Hepatocyte (in vitro differentiated cells): ENCODE results near the gene LRRK1. TPM values are rescaled to one million over a fixed set of nuclear protein-coding genes. Genes with fewer than 3 reads are reported as not detected.

Experiments used
- DNase-seq: peaks from one replicate; pipeline ENCODE4 v3.0.0-alpha.2; 2016; ENCODE audit warnings: low spot score
- H2AFZ ChIP-seq: fragments of 200-600 bp; sonication (generic); 2 replicates; pipeline ENCODE4 v1.6.0; 2016; ENCODE audit warnings: antibody characterized with exemption, mild to moderate bottlenecking
- H3K27ac ChIP-seq: fragments of 200-600 bp; sonication (generic); 2 replicates; pipeline ENCODE4 v1.5.1; 2016; ENCODE audit warnings: mild to moderate bottlenecking
- H3K27me3 ChIP-seq: fragments of 200-600 bp; sonication (generic); 2 replicates; pipeline ENCODE4 v1.6.1; 2016
- H3K36me3 ChIP-seq: fragments of 200-600 bp; sonication (generic); replicated peaks from 2 replicates; pipeline ENCODE4 v1.5.1; 2016; ENCODE audit warnings: low read depth; ENCODE audit not compliant: insufficient read depth
- H3K4me1 ChIP-seq: fragments of 200-600 bp; sonication (generic); 2 replicates; pipeline ENCODE4 v1.5.1; 2016; ENCODE audit warnings: mild to moderate bottlenecking, moderate library complexity; ENCODE audit not compliant: insufficient read depth
- H3K4me2 ChIP-seq: fragments of 200-600 bp; sonication (generic); 2 replicates; pipeline ENCODE4 v1.6.0; 2016
- H3K4me3 ChIP-seq: fragments of 200-600 bp; sonication (generic); 2 replicates; pipeline ENCODE4 v1.5.1; 2016; ENCODE audit warnings: mild to moderate bottlenecking
- H3K79me2 ChIP-seq: fragments of 200-600 bp; sonication (generic); 2 replicates; pipeline ENCODE4 v1.6.0; 2017; ENCODE audit warnings: mild to moderate bottlenecking
- H3K9me2 ChIP-seq: fragments of 200-600 bp; sonication (generic); replicated peaks from 2 replicates; pipeline ENCODE4 v1.6.0; 2017; ENCODE audit warnings: mild to moderate bottlenecking; ENCODE audit not compliant: insufficient read depth
- H3K9me3 ChIP-seq: fragments of 200-600 bp; sonication (generic); 2 replicates; pipeline ENCODE4 v1.5.1; 2016; ENCODE audit warnings: low read depth, mild to moderate bottlenecking
- H4K20me1 ChIP-seq: fragments of 200-600 bp; sonication (generic); 2 replicates; pipeline ENCODE4 v1.6.0; 2016; ENCODE audit warnings: mild to moderate bottlenecking; ENCODE audit not compliant: insufficient read depth, poor library complexity, severe bottlenecking
- EZH2 ChIP-seq: fragments of 200-600 bp; sonication (generic); IDR thresholded peaks from 2 replicates; pipeline ENCODE4 v1.6.1; 2016; ENCODE audit warnings: antibody characterized with exemption, mild to moderate bottlenecking, borderline replicate concordance
- EZH2phosphoT487 ChIP-seq: fragments of 200-600 bp; sonication (generic); IDR thresholded peaks from one replicate; pipeline ENCODE4 v1.6.1; 2018; ENCODE audit warnings: antibody characterized with exemption, mild to moderate bottlenecking, low read depth, moderate library complexity; ENCODE audit not compliant: unreplicated experiment, severe bottlenecking
- WGBS: methylation state at CpG from one replicate; pipeline ENCODE4 v1.1.6; 2016; ENCODE audit warnings: low lambda C conversion rate; ENCODE audit errors: missing lambda C conversion rate; 5-methylcytosine and 5-hydroxymethylcytosine counted together
- polyA plus RNA-seq: library from polyadenylated mRNA; unstranded; fragments of >200 nt; fragmentation: Nextera tagmentation; extraction: Ambion mirVana; gene quantifications from 2 replicates; pipeline ENCODE4 v1.2.1, GENCODE V29; 2016
- total RNA-seq: library from RNA; depleted of rRNA; stranded (reverse); fragments of >200 nt; gene quantifications from 2 replicates; pipeline ENCODE4 v1.2.3, GENCODE V29; 2014
- TF ChIP-seq, protein P1 (sequence below): fragments of 200-600 bp; sonication (generic); IDR thresholded peaks from 2 replicates; pipeline ENCODE4 v1.5.1; 2016; ENCODE audit warnings: antibody characterized with exemption, mild to moderate bottlenecking; ENCODE audit not compliant: poor library complexity

LRRK1 gene
- total and polyA plus RNA-seq, 2 experiments from 2014 or later: 2.1 TPM

- Histone ChIP-seq H2AFZ (no peak overlapping the region), H3K36me3 (no peaks in the 10 kb centered on the region), H3K4me3 (no peak overlapping the region), H3K4me2 (no peak overlapping the region), H3K9me2 (no peaks in the 10 kb centered on the region), H3K27ac (no peak overlapping the region), H3K4me1 (peaks cover 4% of the 10 kb centered on the region), H3K79me2 (no peaks in the 10 kb centered on the region), H3K9me3 (no peaks in the 10 kb centered on the region), H4K20me1 (no peaks in the 10 kb centered on the region), H3K27me3 (no peaks in the 10 kb centered on the region)
- DNase-seq: no peak
- TF ChIP-seq EZH2phosphoT487 (no peak), EZH2 (no peak)
- TF ChIP-seq, protein P1, sequence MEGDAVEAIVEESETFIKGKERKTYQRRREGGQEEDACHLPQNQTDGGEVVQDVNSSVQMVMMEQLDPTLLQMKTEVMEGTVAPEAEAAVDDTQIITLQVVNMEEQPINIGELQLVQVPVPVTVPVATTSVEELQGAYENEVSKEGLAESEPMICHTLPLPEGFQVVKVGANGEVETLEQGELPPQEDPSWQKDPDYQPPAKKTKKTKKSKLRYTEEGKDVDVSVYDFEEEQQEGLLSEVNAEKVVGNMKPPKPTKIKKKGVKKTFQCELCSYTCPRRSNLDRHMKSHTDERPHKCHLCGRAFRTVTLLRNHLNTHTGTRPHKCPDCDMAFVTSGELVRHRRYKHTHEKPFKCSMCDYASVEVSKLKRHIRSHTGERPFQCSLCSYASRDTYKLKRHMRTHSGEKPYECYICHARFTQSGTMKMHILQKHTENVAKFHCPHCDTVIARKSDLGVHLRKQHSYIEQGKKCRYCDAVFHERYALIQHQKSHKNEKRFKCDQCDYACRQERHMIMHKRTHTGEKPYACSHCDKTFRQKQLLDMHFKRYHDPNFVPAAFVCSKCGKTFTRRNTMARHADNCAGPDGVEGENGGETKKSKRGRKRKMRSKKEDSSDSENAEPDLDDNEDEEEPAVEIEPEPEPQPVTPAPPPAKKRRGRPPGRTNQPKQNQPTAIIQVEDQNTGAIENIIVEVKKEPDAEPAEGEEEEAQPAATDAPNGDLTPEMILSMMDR: no peak
- 84% methylated on average over 13 of the region's 13 CpGs for WGBS
Measured at GRCh38 chr15:101048581-101049030, 129.4 kb downstream of the LRRK1 start.

- WGBS: 90% methylated on average over 11 of the region's 11 CpGs
- Histone ChIP-seq H3K36me3 (no peaks in the 10 kb centered on the region), H3K4me3 (no peak overlapping the region), H4K20me1 (no peaks in the 10 kb centered on the region), H3K79me2 (no peaks in the 10 kb centered on the region), H2AFZ (no peak overlapping the region), H3K4me1 (peaks cover 4% of the 10 kb centered on the region), H3K4me2 (no peak overlapping the region), H3K9me2 (no peaks in the 10 kb centered on the region), H3K27ac (no peak overlapping the region), H3K9me3 (no peaks in the 10 kb centered on the region), H3K27me3 (no peaks in the 10 kb centered on the region)
- no peak for DNase-seq
- TF ChIP-seq EZH2phosphoT487: no peak
- TF ChIP-seq, protein P1: no peak
- TF ChIP-seq EZH2: no peak
Measured at GRCh38 chr15:101049282-101049681, 130.1 kb downstream of the LRRK1 start.

DNA sequence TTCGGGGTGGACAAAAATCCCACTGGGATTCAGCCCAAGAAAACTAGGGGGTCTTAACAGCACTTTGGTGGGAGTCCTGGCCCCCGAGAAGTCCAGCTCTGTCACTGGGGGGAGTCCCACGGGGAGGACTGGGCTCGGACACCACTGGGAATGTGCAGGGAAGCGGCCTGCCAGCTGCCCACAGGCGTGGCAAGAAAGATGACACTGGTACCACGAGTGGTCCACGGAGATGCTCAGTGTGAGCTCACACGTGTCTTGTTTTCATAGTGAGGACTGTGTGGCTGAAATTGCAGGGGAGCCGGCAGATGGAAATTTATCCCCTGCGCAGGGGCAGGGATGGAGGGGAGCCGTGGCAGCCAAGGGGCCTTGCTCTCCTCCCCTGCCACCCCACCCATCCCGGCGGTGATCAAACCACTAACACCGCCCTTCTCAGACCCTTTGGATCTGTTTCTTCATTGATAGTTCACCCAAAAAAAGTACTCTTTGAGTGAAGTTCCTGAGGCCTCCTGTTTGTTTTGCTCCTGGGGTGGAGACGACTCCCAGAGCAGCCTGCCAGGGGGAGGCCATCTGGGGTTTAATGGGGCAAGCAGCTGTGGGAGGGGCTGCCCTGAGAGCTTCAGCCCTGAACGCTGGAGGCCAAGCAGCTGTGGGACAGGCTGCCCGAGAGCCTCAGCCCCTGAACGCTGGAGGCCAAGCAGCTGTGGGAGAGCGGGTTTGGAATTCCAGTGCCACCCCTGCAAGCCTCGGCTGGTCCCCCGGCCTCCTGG lies 130.9 kb downstream of the LRRK1 start:
- TF ChIP-seq EZH2phosphoT487 (no peak), EZH2 (no peak)
- TF ChIP-seq, protein P1: no peak
- no peak overlapping the region for H3K4me2 ChIP-seq
- H2AFZ ChIP-seq: no peak overlapping the region
- no peak overlapping the region for H3K4me3 ChIP-seq
- WGBS: 83% methylated on average over 22 of the region's 22 CpGs
- H3K27ac ChIP-seq: no peak overlapping the region
- peaks cover 4% of the 10 kb centered on the region for H3K4me1 ChIP-seq
- no peaks in the 10 kb centered on the region for H3K9me2 ChIP-seq
- H3K79me2 ChIP-seq: no peaks in the 10 kb centered on the region
- peak; percentile 4 for DNase-seq
- H4K20me1 ChIP-seq: no peaks in the 10 kb centered on the region
- H3K27me3 ChIP-seq: no peaks in the 10 kb centered on the region
- no peaks in the 10 kb centered on the region for H3K36me3 ChIP-seq
- H3K9me3 ChIP-seq: no peaks in the 10 kb centered on the region
